Mucosa of descending colon (tissue), 3 donors: ENCODE data around the gene NUDT13. TPM values are rescaled to one million over a fixed set of nuclear protein-coding genes. Genes with fewer than 3 reads are reported as not detected.

ENCODE experiments used
- ATAC-seq: fragments of 200-7000 bp; cut with Tn5 transposase; one replicate; pipeline ENCODE4 v1.9.1; 2020; ENCODE audit warnings: mild to moderate bottlenecking, moderate library complexity
- DNase-seq, 3 donors: peaks; one replicate each; pipeline ENCODE4 v3.0.0-alpha.2; 2020
- H3K36me3 ChIP-seq: fragments of 200-600 bp; one replicate; pipeline ENCODE4 v1.8.0; 2021; ENCODE audit warnings: low read depth, mild to moderate bottlenecking
- H3K4me1 ChIP-seq: fragments of 200-600 bp; one replicate; pipeline ENCODE4 v1.8.0; 2021; ENCODE audit warnings: low read depth, mild to moderate bottlenecking
- H3K4me3 ChIP-seq: fragments of 200-600 bp; one replicate; pipeline ENCODE4 v1.8.0; 2021; ENCODE audit warnings: mild to moderate bottlenecking
- H3K9me3 ChIP-seq: fragments of 200-600 bp; one replicate; pipeline ENCODE4 v1.8.0; 2021; ENCODE audit warnings: mild to moderate bottlenecking
- CTCF ChIP-seq: fragments of 200-600 bp; IDR thresholded peaks from one replicate; pipeline ENCODE4 v1.8.0; 2022; ENCODE audit warnings: antibody characterized with exemption, mild to moderate bottlenecking
- intact Hi-C, 2 donors: fragments of 100-400 bp; cut with DNase I in 1 of 2; cut with micrococcal nuclease in 1 of 2; formaldehyde crosslinking; loops; one replicate each; pipeline versions ENCODE4 v1.11.0 to v1.11.1; 2022; cut with DNase I, micrococcal nuclease
- total RNA-seq, 3 donors: library from RNA; stranded (reverse); fragmentation: NEBNext Ultra II Directional in 2 of 3; extraction: Animal tissue kit (Norgen Biotek cat#: 25700) in 2 of 3; gene quantifications; one replicate each; pipeline versions ENCODE4 v1.2.1 to v1.2.4, GENCODE V29; 2021 to 2023
- donor health status: DM: no; HTN: no; CAD: no; lungs with moderate emphysema.
- donor health status: DM: no; HTN: no; CAD: no.
- donor health status: DM: no; HTN: yes; CAD: no.

The NUDT13 gene
- total RNA-seq, 3 donors from 2014 or later = 3.5 to 5.1 (median 3.6) TPM

DNA sequence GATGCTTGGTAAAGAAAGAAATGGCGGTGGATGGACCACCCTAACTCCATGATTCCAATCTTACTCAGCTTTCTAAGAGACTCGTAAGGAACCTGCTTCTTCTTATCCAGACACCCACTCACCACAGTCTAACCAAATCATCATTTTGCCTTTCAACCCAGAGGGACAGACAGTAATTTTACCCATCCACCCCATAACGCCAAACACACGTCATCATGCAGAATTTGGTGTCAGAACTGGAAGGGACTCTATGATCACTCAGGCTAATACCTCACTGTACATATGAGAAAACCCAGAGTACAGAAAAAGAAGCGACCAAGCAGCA lies 57.2 kb downstream of the NUDT13 start:
- Histone ChIP-seq H3K4me3 (peak overlapping the region; percentile 63), H3K9me3 (no peaks in the 10 kb centered on the region), H3K4me1 (peaks cover 9% of the 10 kb centered on the region), H3K36me3 (no peaks in the 10 kb centered on the region)
- TF ChIP-seq CTCF = no peak
- no peak for ATAC-seq
- no peak for DNase-seq
- intact Hi-C loops = no loop called here

DNA sequence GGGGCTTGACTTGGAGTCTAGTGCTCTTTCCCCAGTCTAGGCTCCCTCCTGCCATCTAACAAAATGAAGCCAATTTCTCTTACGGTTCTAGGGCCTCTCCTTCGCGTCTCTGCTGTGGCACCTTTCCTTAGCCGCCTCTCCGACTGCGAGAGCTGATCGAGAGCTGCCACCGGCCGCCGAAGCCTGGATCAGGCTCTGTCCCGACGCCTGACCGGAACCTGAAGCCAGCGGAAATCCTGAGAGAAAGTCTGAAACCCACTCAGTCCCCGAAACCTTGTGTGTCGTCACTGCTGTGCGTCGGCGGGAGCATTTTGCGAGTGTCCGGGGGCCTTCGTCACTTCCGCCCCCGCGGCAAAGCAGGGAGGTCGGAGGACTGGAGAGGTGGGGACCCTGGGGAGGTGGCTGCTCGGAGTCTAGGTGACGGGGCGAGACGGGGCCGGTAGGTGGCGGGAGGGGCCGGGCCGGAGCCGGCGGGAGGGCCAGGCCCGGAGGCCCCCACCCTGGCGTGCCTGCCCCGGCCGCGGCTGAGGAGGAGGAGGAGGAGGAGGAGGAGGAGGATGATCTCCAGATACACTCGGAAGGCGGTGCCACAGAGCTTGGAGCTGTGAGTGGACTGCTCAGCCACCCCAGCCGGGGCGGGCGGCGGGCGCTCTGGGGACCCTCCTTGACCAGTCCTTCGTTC lies 57.7 kb downstream of the NUDT13 start, which contains the start of the genes ECD and FAM149B1:
ECD (minus strand) TSS at position 226 of the 682 bp plus-strand sequence. CDS start 4,071 bp downstream, outside the sequence.
FAM149B1 (plus strand) TSS at position 337 of the 682 bp plus-strand sequence; CDS start at position 558, 221 bp downstream.
- Histone ChIP-seq H3K4me3 (peak within 1 kb of the TSS; percentile 63), H3K9me3 (no peaks in the 10 kb centered on the region), H3K36me3 (no peaks in the 10 kb centered on the region), H3K4me1 (peaks cover 9% of the 10 kb centered on the region)
- peak; percentile 93 to 96 (median 94) for DNase-seq
- ATAC-seq = peak; percentile 99
- no peak for TF ChIP-seq CTCF
- intact Hi-C loops = no loop called here

DNA sequence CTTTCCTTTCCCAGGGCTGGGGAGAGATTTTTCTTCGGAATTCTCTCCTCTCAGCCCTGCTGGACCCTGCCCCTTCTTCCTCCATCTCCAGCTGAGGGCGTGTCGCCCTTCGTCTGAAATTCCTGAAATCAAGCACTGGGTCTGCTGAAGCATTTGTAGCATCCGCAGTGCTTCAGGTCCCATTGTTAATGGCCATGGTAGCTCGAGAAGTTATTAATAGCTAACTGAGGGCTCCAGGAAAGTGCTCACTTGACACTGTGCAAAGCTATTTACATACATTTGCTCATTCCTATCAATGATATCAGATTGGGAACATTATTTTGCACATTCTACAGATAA lies 58.2 kb downstream of the NUDT13 start:
- Histone ChIP-seq H3K36me3 (no peaks in the 10 kb centered on the region), H3K4me3 (peak overlapping the region; percentile 63), H3K4me1 (peaks cover 9% of the 10 kb centered on the region), H3K9me3 (no peaks in the 10 kb centered on the region)
- intact Hi-C loops = no loop called here
- no peak for TF ChIP-seq CTCF
- DNase-seq (no peak), ATAC-seq (peak; percentile 53)

- TF ChIP-seq CTCF = no peak
- Histone ChIP-seq H3K36me3 (no peaks in the 10 kb centered on the region), H3K4me1 (peaks cover 9% of the 10 kb centered on the region), H3K4me3 (no peak overlapping the region), H3K9me3 (no peaks in the 10 kb centered on the region)
- no peak for DNase-seq
- intact Hi-C loops = no loop called here
- ATAC-seq = no peak
Observed at GRCh38 chr10:73169320-73169719, 59.1 kb downstream of the NUDT13 start.

DNA sequence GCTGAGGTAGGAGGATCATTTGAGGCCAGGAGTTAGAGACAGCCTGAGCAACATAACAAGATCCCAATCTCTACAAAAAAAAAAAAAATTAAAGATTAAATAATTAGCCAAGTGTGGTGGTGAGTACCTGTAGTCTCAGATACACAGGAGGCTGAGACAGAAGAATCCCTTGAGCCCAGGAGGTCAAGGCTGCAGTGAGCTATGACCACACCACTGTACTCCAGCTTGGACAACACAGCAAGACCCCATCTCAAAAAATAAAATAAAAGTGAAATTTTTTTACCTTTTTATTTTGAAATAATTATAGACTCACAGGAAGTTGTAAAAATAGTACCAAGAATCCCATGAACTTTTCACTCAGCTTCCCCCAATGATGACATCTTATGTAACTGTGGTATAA lies 62.6 kb downstream of the NUDT13 start:
- no peak for TF ChIP-seq CTCF
- no peak for DNase-seq
- ATAC-seq = no peak
- intact Hi-C loops = no loop called here
- Histone ChIP-seq H3K4me3 (no peak overlapping the region), H3K4me1 (no peaks in the 10 kb centered on the region), H3K9me3 (no peaks in the 10 kb centered on the region), H3K36me3 (no peaks in the 10 kb centered on the region)
